Caco-2 (cell line): ENCODE data around the gene PKIB. TPM values are rescaled to one million over a fixed set of nuclear protein-coding genes. Genes with fewer than 3 reads are reported as not detected.

Experiments
- BruUV-seq: library from RNA; stranded (reverse); fragments of 400-500 nt; replicated peaks from 2 replicates; lab custom pipeline; 2021; lab: Mats Ljungman, UMichigan
- CTCF ChIA-PET: fragments of 300-600 bp; sonication (Branson Sonifier 250); formaldehyde crosslinking; loops from one replicate; lab custom pipeline; 2022; ENCODE audit warnings: antibody characterized with exemption; lab: Charles Lee
- POLR2A ChIA-PET: fragments of 300-600 bp; sonication (Branson Sonifier 250); formaldehyde crosslinking; loops from one replicate; lab custom pipeline; 2022; ENCODE audit warnings: antibody characterized with exemption; lab: Charles Lee
- DNase-seq, 2 experiments: peaks; one replicate each; pipeline versions ENCODE4 v3.0.0 to v3.0.0-alpha.2; 2020 to 2022
- H3K27me3 ChIP-seq: replicated peaks from 2 replicates; pipeline ENCODE4 v1.6.0; 2011; ENCODE audit warnings: low read length; ENCODE audit not compliant: control insufficient read depth, insufficient read depth
- H3K36me3 ChIP-seq: 2 replicates; pipeline ENCODE4 v1.5.1; 2011; ENCODE audit warnings: low read length; ENCODE audit not compliant: control insufficient read depth, insufficient read depth
- H3K4me1 ChIP-seq: fragments of 250-450 bp; sonication (Bioruptor Pico); 2 replicates; pipeline ENCODE4 v1.5.1; 2020; ENCODE audit warnings: mild to moderate bottlenecking
- H3K4me3 ChIP-seq: 2 replicates; pipeline ENCODE4 v1.5.1; 2011; ENCODE audit warnings: low read depth, mild to moderate bottlenecking, control low read depth, low read length
- H3K9me3 ChIP-seq: fragments of 250-450 bp; sonication (Bioruptor Pico); 2 replicates; pipeline ENCODE4 v1.5.1; 2020; ENCODE audit warnings: mild to moderate bottlenecking, moderate library complexity
- H3K27ac Mint-ChIP-seq: one replicate; pipeline ENCODE4 v1.8.0; 2022; ENCODE audit warnings: mixed read lengths; ENCODE audit not compliant: unreplicated experiment
- H3K27me3 Mint-ChIP-seq: one replicate; pipeline ENCODE4 v1.8.0; 2022; ENCODE audit warnings: mixed read lengths; ENCODE audit not compliant: insufficient read depth, unreplicated experiment
- H3K36me3 Mint-ChIP-seq: one replicate; pipeline ENCODE4 v1.8.0; 2022; ENCODE audit warnings: mild to moderate bottlenecking, mixed read lengths; ENCODE audit not compliant: insufficient read depth, unreplicated experiment
- H3K4me1 Mint-ChIP-seq: one replicate; pipeline ENCODE4 v1.8.0; 2022; ENCODE audit warnings: low read depth, mixed read lengths; ENCODE audit not compliant: unreplicated experiment
- H3K4me3 Mint-ChIP-seq: one replicate; pipeline ENCODE4 v1.8.0; 2022; ENCODE audit warnings: mild to moderate bottlenecking, moderate library complexity, mixed read lengths; ENCODE audit not compliant: unreplicated experiment
- H3K9me3 Mint-ChIP-seq: one replicate; pipeline ENCODE4 v1.8.0; 2022; ENCODE audit warnings: mixed read lengths; ENCODE audit not compliant: unreplicated experiment
- CTCF ChIP-seq, 2 experiments: fragments of 200-600 bp in 1 of 2; IDR thresholded peaks; 1 replicate in 1 of 2; 2 replicates in 1 of 2; pipeline versions ENCODE4 v1.5.1 to v1.8.0; 2011 to 2022; ENCODE audit warnings: antibody characterized with exemption in 1 of 2, control low read depth in 1 of 2, inconsistent platforms in 1 of 2, low read depth in 1 of 2, low read length in 1 of 2, mild to moderate bottlenecking in 1 of 2, moderate library complexity in 1 of 2; ENCODE audit not compliant: insufficient read depth in 1 of 2, severe bottlenecking in 1 of 2, unreplicated experiment in 1 of 2
- intact Hi-C: fragments of 100-400 bp; cut with micrococcal nuclease; formaldehyde crosslinking; loops from one replicate; pipeline ENCODE4 v1.10.0; 2022; ENCODE audit not compliant: unreplicated experiment
- total RNA-seq: library from RNA; stranded (reverse); gene quantifications from 2 replicates; pipeline ENCODE4 v1.2.3, GENCODE V29; 2022

PKIB gene
- total RNA-seq, 1 experiment from 2014 or later, result 18.6 TPM

GRCh38 chr6:122610690-122611455 lies 668 bp downstream of the PKIB start:
- ChIA-PET POLR2A (no interaction called here), CTCF (interaction anchor here (0.6 to 1.4 kb wide), 8 partner anchors 16 to 228 kb away, joined by 3 to 7 read pairs (median 3); partner anchors contain the start of gene SMPDL3A)
- Mint-ChIP-seq H3K4me1 (peaks cover 8% of the 10 kb centered on the region), H3K36me3 (peaks cover 17% of the 10 kb centered on the region), H3K27me3 (no peaks in the 10 kb centered on the region), H3K4me3 (peak overlapping the region; percentile 94), H3K9me3 (peaks cover 5% of the 10 kb centered on the region), H3K27ac (peak overlapping the region; percentile 87)
- peak; percentile 72 to 75 for DNase-seq
- BruUV-seq, result no TSS peak
- TF ChIP-seq CTCF (IDR thresholded peaks at IDR 0.05; ENCODE audit: insufficient read depth in 1 of 2, low read depth in 1 of 2, low read length in 1 of 2, severe bottlenecking in 1 of 2, unreplicated experiment in 1 of 2), result peak; percentile 9 to 43
- Histone ChIP-seq H3K9me3 (no peaks in the 10 kb centered on the region), H3K4me1 (peaks cover 6% of the 10 kb centered on the region; the same call in 1 of the 2 replicates), H3K27me3 (no peaks in the 10 kb centered on the region), H3K4me3 (peak overlapping the region; percentile 74), H3K36me3 (no peaks in the 10 kb centered on the region)
- intact Hi-C loops, result loop anchor here (1.0 to 5.0 kb wide), 8 partner anchors 40 to 228 kb away; partner anchors contain the start of gene SERINC1

GRCh38 chr6:122612838-122613237 lies 2.6 kb downstream of the PKIB start:
- no TSS peak for BruUV-seq
- TF ChIP-seq CTCF (IDR thresholded peaks at IDR 0.05; ENCODE audit: insufficient read depth in 1 of 2, low read depth in 1 of 2, low read length in 1 of 2, severe bottlenecking in 1 of 2, unreplicated experiment in 1 of 2), result no peak
- Histone ChIP-seq H3K4me1 (peaks cover 6% of the 10 kb centered on the region; the same call in 1 of the 2 replicates), H3K36me3 (no peaks in the 10 kb centered on the region), H3K27me3 (no peaks in the 10 kb centered on the region), H3K9me3 (no peaks in the 10 kb centered on the region), H3K4me3 (no peak overlapping the region)
- intact Hi-C loops, result loop anchor here (1.0 to 5.0 kb wide), 3 partner anchors 7 to 159 kb away; partner anchors contain the start of gene SERINC1
- no peak for DNase-seq
- Mint-ChIP-seq H3K9me3 (peaks cover 12% of the 10 kb centered on the region), H3K4me1 (peaks cover 11% of the 10 kb centered on the region), H3K36me3 (peaks cover 17% of the 10 kb centered on the region), H3K27ac (no peak overlapping the region), H3K4me3 (no peak overlapping the region), H3K27me3 (peaks cover 3% of the 10 kb centered on the region)
- ChIA-PET CTCF (no interaction called here), POLR2A (no interaction called here)

GRCh38 chr6:122614303-122614702 lies 4.1 kb downstream of the PKIB start:
- no peak overlapping the region for H3K4me3 Mint-ChIP-seq
- intact Hi-C loops, result loop anchor here (5.0 kb wide), 2 partner anchors 142 to 158 kb away; partner anchors contain the start of gene SERINC1
- peaks cover 7% of the 10 kb centered on the region for H3K4me1 Mint-ChIP-seq
- ChIA-PET CTCF (no interaction called here), POLR2A (no interaction called here)
- no TSS peak for BruUV-seq
- Histone ChIP-seq H3K27me3 (no peaks in the 10 kb centered on the region), H3K36me3 (no peaks in the 10 kb centered on the region), H3K4me1 (peaks cover 2% of the 10 kb centered on the region; the same call in 1 of the 2 replicates), H3K4me3 (no peak overlapping the region), H3K9me3 (no peaks in the 10 kb centered on the region)
- TF ChIP-seq CTCF (IDR thresholded peaks at IDR 0.05; ENCODE audit: insufficient read depth in 1 of 2, low read depth in 1 of 2, low read length in 1 of 2, severe bottlenecking in 1 of 2, unreplicated experiment in 1 of 2), result no peak
- peaks cover 12% of the 10 kb centered on the region for H3K9me3 Mint-ChIP-seq
- no peak for DNase-seq
- H3K27me3 Mint-ChIP-seq, result peaks cover 3% of the 10 kb centered on the region
- H3K36me3 Mint-ChIP-seq, result peaks cover 14% of the 10 kb centered on the region
- H3K27ac Mint-ChIP-seq, result no peak overlapping the region
